HepG2 (cell line): Measurements from ENCODE around the gene ZBED3. TPM values are rescaled to one million over a fixed set of nuclear protein-coding genes. Genes with fewer than 3 reads are reported as not detected.

Source experiments
- CCAR2 ChIP-seq: fragments of 200-400 bp; formaldehyde crosslinking; optimal IDR thresholded peaks from 2 replicates; pipeline ENCODE3; 2018; ENCODE audit warnings: low read depth, mild to moderate bottlenecking, low read length, moderate library complexity
- ELF4 ChIP-seq: sonication (generic); formaldehyde crosslinking; IDR thresholded peaks from 2 replicates; pipeline ENCODE4 v1.5.0; 2020; ENCODE audit warnings: missing genetic modification reagents, mild to moderate bottlenecking, moderate library complexity, borderline replicate concordance
- GATA4 ChIP-seq: sonication (generic); IDR thresholded peaks from 2 replicates; pipeline ENCODE4 v1.6.1; 2016; ENCODE audit warnings: antibody characterized with exemption, low read depth, borderline replicate concordance
- GTF2F1 ChIP-seq: fragments of 150-350 bp; IDR thresholded peaks from 2 replicates; pipeline ENCODE4 v1.6.1; 2014; ENCODE audit warnings: low read length
- IRF2 ChIP-seq: IDR thresholded peaks from 2 replicates; pipeline ENCODE4 v1.6.1; 2018; ENCODE audit warnings: missing genetic modification reagents, missing compliant biosample characterization
- ISL2 ChIP-seq: sonication (generic); formaldehyde crosslinking; IDR thresholded peaks from 2 replicates; pipeline ENCODE4 v1.5.0; 2020; ENCODE audit warnings: missing genetic modification reagents
- KDM5B ChIP-seq: sonication (generic); formaldehyde crosslinking; IDR thresholded peaks from 2 replicates; pipeline ENCODE4 v1.4.0; 2020; ENCODE audit warnings: missing genetic modification reagents, mild to moderate bottlenecking, borderline replicate concordance
- KMT2A ChIP-seq: sonication (generic); formaldehyde crosslinking; IDR thresholded peaks from 2 replicates; pipeline ENCODE4 v1.4.0; 2020; ENCODE audit warnings: missing genetic modification reagents
- LRRFIP1 ChIP-seq: sonication (generic); formaldehyde crosslinking; conservative IDR thresholded peaks from 2 replicates; pipeline ENCODE4 v1.4.0; 2020; ENCODE audit warnings: missing genetic modification reagents
- MAFF ChIP-seq: IDR thresholded peaks from 2 replicates; pipeline ENCODE4 v1.6.1; 2011; ENCODE audit warnings: low read depth, low read length, improper control_type of control experiment
- MBNL3 ChIP-seq: fragments of 250-450 bp; sonication (Bioruptor Pico); conservative IDR thresholded peaks from 2 replicates; pipeline ENCODE4 v1.8.0; 2022; ENCODE audit warnings: mild to moderate bottlenecking, inconsistent platforms
- POLR2A ChIP-seq, 2 experiments: IDR thresholded peaks; 2 replicates each; pipeline ENCODE4 v1.6.1; 2011; ENCODE audit warnings: low read depth in 2 of 2, low read length in 2 of 2, mild to moderate bottlenecking in 1 of 2, moderate library complexity in 1 of 2; ENCODE audit not compliant: insufficient read depth in 1 of 2
- SP140L ChIP-seq: sonication (generic); formaldehyde crosslinking; IDR thresholded peaks from 2 replicates; pipeline ENCODE4 v1.4.0; 2020; ENCODE audit warnings: missing genetic modification reagents, borderline replicate concordance
- SP4 ChIP-seq: sonication (generic); formaldehyde crosslinking; IDR thresholded peaks from 2 replicates; pipeline ENCODE4 v1.8.1; 2023; ENCODE audit warnings: mild to moderate bottlenecking, missing genetic modification reagents
- TARDBP ChIP-seq: sonication (generic); formaldehyde crosslinking; IDR thresholded peaks from 2 replicates; pipeline ENCODE4 v1.8.0; 2022; ENCODE audit warnings: mild to moderate bottlenecking, missing genetic modification reagents
- ZMAT3 ChIP-seq: sonication (generic); formaldehyde crosslinking; conservative IDR thresholded peaks from 2 replicates; pipeline ENCODE4 v1.7.0; 2021; ENCODE audit warnings: missing genetic modification reagents
- ZNF232 ChIP-seq: sonication (generic); formaldehyde crosslinking; IDR thresholded peaks from 2 replicates; pipeline ENCODE4 v1.4.0; 2020; ENCODE audit warnings: missing genetic modification reagents, borderline replicate concordance
- ZNF546 ChIP-seq: sonication (generic); formaldehyde crosslinking; conservative IDR thresholded peaks from 2 replicates; pipeline ENCODE4 v1.8.1; 2023; ENCODE audit warnings: mild to moderate bottlenecking, missing genetic modification reagents
- ZNF839 ChIP-seq: sonication (generic); formaldehyde crosslinking; IDR thresholded peaks from 2 replicates; pipeline ENCODE4 v1.4.0; 2020; ENCODE audit warnings: missing genetic modification reagents, mild to moderate bottlenecking, borderline replicate concordance
- polyA plus RNA-seq, 8 experiments: library from polyadenylated mRNA; depleted of rRNA in 3 of 8; stranded (reverse) in 7 of 8; unstranded in 1 of 8; fragments of >200 nt; fragmentation: Illumina TruSeq in 4 of 8; extraction: Trizol in 4 of 8; gene quantifications; 2 replicates each; pipeline versions ENCODE4 v1.2.1 to v1.2.3, GENCODE V29; 2011 to 2016; ENCODE audit warnings: low read depth in 4 of 8, missing spikeins in 1 of 8, mixed read lengths in 1 of 8; ENCODE audit not compliant: insufficient read depth in 1 of 8
- total RNA-seq, 5 experiments: library from RNA; depleted of rRNA; stranded (reverse); fragments of >200 nt; fragmentation: Illumina TruSeq; extraction: Trizol; gene quantifications; 2 replicates each; pipeline ENCODE4 v1.2.3, GENCODE V29; 2016; ENCODE audit warnings: low read depth in 1 of 5
- TF ChIP-seq, protein P1 (sequence below): sonication (generic); formaldehyde crosslinking; IDR thresholded peaks from 2 replicates; pipeline ENCODE4 v1.8.1; 2023; ENCODE audit warnings: mild to moderate bottlenecking, moderate library complexity, missing genetic modification reagents
- TF ChIP-seq, protein P2 (sequence below): sonication (generic); formaldehyde crosslinking; IDR thresholded peaks from 2 replicates; pipeline ENCODE4 v1.5.1; 2020; ENCODE audit warnings: missing genetic modification reagents, mild to moderate bottlenecking, borderline replicate concordance
- TF ChIP-seq, protein P3 (sequence below): sonication (generic); formaldehyde crosslinking; IDR thresholded peaks from 2 replicates; pipeline ENCODE4 v1.4.0; 2020; ENCODE audit warnings: mild to moderate bottlenecking, missing genetic modification reagents

Gene ZBED3
- total and polyA plus RNA-seq, 2 of the 13 experiments (the other 11 are each of a cell fraction or from before 2014, with no cell fraction given): 2.3 to 8.1 TPM

DNA sequence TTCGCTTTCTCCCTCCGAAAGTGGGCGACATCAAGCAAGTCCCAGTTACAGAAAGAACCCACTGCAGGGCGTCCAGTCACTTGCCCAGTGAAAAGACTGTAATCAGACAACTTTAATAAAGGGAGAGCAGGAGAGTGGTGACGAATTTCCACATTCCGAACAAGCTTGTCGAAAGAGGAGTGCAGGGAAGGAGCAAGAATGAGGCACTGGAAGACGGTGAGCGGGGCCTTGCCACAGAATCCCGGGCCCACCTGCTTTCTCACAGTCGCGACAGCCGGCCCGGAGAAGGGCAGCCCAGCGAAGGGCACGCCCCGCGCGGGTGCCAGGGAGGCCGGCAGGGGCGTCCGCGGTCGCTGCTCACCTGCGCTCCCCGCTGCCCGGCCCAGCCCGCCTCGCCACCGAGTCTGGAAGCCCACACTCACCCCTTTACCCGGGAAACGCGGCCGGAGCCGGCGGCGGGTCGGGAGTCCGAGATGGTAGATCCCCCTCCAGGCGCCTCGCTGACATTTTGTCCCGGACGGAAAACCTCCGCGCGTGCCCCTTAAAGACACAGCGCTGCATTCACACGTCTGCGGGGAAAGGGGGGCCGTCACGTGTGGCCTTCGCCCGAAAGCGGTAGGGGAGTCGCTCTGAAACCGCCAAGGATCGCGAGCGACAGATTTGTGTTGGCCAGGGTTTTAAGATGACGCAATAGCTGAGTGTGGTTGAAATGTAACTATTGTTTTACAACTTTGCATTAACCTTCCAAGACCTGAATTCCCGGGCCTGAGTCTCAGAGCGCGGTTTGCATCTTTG, at the start of gene ZBED3 (continued):
- peak; percentile 75; the same call in 1 of the 2 replicates for TF ChIP-seq ZNF546 (CRISPR knock-in tag)
- peak; percentile 47; the same call in 1 of the 2 replicates for TF ChIP-seq KMT2A (CRISPR knock-in tag)
- 0 out of 2 replicates have a peak, but pooled peaks have one; percentile 50 for TF ChIP-seq ELF4
- TF ChIP-seq, protein P1, sequence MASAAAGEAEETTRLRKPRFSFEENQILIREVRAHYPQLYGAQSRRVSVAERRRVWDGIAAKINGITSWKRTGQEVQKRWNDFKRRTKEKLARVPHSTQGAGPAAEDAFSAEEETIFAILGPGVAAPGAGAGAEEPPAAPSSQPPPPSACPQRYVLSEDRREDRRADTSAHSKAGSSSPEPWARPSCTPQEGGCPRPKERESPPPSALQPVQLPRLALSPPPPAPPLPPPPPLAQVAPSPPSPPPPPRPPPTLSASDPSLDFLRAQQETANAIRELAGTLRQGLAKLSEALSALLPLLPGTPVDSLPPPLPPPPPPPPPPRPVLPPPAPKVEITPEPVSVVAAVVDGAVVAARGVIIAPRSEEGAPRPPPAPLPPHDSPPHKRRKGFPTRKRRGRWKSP: peak; percentile 62; the same call in 1 of the 2 replicates
- TF ChIP-seq SP140L (CRISPR knock-in tag): no peak
- TF ChIP-seq, protein P2, sequence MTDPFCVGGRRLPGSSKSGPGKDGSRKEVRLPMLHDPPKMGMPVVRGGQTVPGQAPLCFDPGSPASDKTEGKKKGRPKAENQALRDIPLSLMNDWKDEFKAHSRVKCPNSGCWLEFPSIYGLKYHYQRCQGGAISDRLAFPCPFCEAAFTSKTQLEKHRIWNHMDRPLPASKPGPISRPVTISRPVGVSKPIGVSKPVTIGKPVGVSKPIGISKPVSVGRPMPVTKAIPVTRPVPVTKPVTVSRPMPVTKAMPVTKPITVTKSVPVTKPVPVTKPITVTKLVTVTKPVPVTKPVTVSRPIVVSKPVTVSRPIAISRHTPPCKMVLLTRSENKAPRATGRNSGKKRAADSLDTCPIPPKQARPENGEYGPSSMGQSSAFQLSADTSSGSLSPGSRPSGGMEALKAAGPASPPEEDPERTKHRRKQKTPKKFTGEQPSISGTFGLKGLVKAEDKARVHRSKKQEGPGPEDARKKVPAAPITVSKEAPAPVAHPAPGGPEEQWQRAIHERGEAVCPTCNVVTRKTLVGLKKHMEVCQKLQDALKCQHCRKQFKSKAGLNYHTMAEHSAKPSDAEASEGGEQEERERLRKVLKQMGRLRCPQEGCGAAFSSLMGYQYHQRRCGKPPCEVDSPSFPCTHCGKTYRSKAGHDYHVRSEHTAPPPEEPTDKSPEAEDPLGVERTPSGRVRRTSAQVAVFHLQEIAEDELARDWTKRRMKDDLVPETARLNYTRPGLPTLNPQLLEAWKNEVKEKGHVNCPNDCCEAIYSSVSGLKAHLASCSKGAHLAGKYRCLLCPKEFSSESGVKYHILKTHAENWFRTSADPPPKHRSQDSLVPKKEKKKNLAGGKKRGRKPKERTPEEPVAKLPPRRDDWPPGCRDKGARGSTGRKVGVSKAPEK (CRISPR knock-in tag): peak; percentile 41; the same call in 1 of the 2 replicates
- TF ChIP-seq LRRFIP1 (CRISPR knock-in tag): no peak
- TF ChIP-seq, protein P3, sequence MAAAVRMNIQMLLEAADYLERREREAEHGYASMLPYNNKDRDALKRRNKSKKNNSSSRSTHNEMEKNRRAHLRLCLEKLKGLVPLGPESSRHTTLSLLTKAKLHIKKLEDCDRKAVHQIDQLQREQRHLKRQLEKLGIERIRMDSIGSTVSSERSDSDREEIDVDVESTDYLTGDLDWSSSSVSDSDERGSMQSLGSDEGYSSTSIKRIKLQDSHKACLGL (CRISPR knock-in tag): peak; percentile 45; the same call in 1 of the 2 replicates
- peak; percentile 59; the same call in 1 of the 2 replicates for TF ChIP-seq ZMAT3
- TF ChIP-seq GTF2F1: no peak
- TF ChIP-seq MAFF: no peak
- 0 out of 2 replicates have a peak, but pooled peaks have one; percentile 43 for TF ChIP-seq ZNF839 (CRISPR knock-in tag)
- peak; percentile 36; the same call in 1 of the 2 replicates for TF ChIP-seq SP4 (CRISPR knock-in tag)
- 0 out of 2 replicates have a peak, but pooled peaks have one; percentile 19 for TF ChIP-seq ISL2
- TF ChIP-seq POLR2A (IDR thresholded peaks at IDR 0.05; ENCODE audit: insufficient read depth in 1 of 2, low read depth in 2 of 2, low read length in 2 of 2): peak; percentile 30 to 83; a peak in 3 of 4 replicates
- TF ChIP-seq MBNL3 (CRISPR knock-in tag): no peak
- peak; percentile 0; the same call in 1 of the 2 replicates for TF ChIP-seq IRF2 (CRISPR knock-in tag)
- no peak for TF ChIP-seq TARDBP (CRISPR knock-in tag)
- no peak for TF ChIP-seq CCAR2
- peak; percentile 81; the same call in 1 of the 2 replicates for TF ChIP-seq KDM5B (CRISPR knock-in tag)
- TF ChIP-seq GATA4: no peak
- peak; percentile 32; the same call in 1 of the 2 replicates for TF ChIP-seq ZNF232 (CRISPR knock-in tag)
